Neural cell (in vitro differentiated cells): ENCODE measurements around the gene SLC38A9. TPM values are rescaled to one million over a fixed set of nuclear protein-coding genes. Genes with fewer than 3 reads are reported as not detected.

ENCODE experiments used
- H2AFZ ChIP-seq: fragments of 200-600, 300-800 bp; sonication (generic), shearing (Covaris generic); 2 replicates; pipeline ENCODE4 v1.6.0; 2014; ENCODE audit warnings: low read depth, mild to moderate bottlenecking, antibody characterized with exemption, low read length, moderate library complexity
- H3F3A ChIP-seq: fragments of 200-600 bp; shearing (Covaris generic); 2 replicates; pipeline ENCODE4 v1.6.1; 2016; ENCODE audit warnings: mild to moderate bottlenecking, moderate library complexity, mixed read lengths, antibody characterized with exemption, low read length; ENCODE audit not compliant: insufficient read depth, poor library complexity, severe bottlenecking
- H3K27ac ChIP-seq: fragments of 200-600, 300-800 bp; sonication (generic), shearing (Covaris generic); 2 replicates; pipeline ENCODE4 v1.5.1; 2014; ENCODE audit warnings: mild to moderate bottlenecking, low read length, moderate library complexity
- H3K27me3 ChIP-seq: fragments of 300-800, 200-600 bp; sonication (generic), shearing (Covaris generic); 2 replicates; pipeline ENCODE4 v1.6.0; 2014; ENCODE audit warnings: mild to moderate bottlenecking, low read depth, low read length, moderate library complexity; ENCODE audit not compliant: insufficient read depth
- H3K36me3 ChIP-seq: fragments of 300-800, 200-600 bp; sonication (generic), shearing (Covaris generic); 2 replicates; pipeline ENCODE4 v1.5.1; 2014; ENCODE audit warnings: mild to moderate bottlenecking, antibody characterized with exemption, low read length, moderate library complexity; ENCODE audit not compliant: insufficient read depth
- H3K4me2 ChIP-seq: fragments of 300-800, 200-600 bp; sonication (generic), shearing (Covaris generic); 2 replicates; pipeline ENCODE4 v1.6.0; 2014; ENCODE audit warnings: mild to moderate bottlenecking, low read length
- H3K4me3 ChIP-seq: fragments of 300-800, 200-600 bp; sonication (generic), shearing (Covaris generic); 2 replicates; pipeline ENCODE4 v1.5.1; 2014; ENCODE audit warnings: mild to moderate bottlenecking, low read length, moderate library complexity
- H3K79me2 ChIP-seq: fragments of 200-600 bp; shearing (Covaris generic); replicated peaks from 2 replicates; pipeline ENCODE4 v1.6.0; 2014; ENCODE audit warnings: mild to moderate bottlenecking, low read length, moderate library complexity; ENCODE audit not compliant: insufficient read depth
- H3K9ac ChIP-seq: fragments of 300-800, 200-600 bp; sonication (generic), shearing (Covaris generic); 2 replicates; pipeline ENCODE4 v1.6.1; 2016; ENCODE audit warnings: mild to moderate bottlenecking, low read length, mixed read lengths
- H3K9me2 ChIP-seq: fragments of 200-600 bp; shearing (Covaris generic); 2 replicates; pipeline ENCODE4 v1.6.1; 2016; ENCODE audit warnings: mild to moderate bottlenecking, low read length, mixed read lengths; ENCODE audit not compliant: insufficient read depth
- H3K9me3 ChIP-seq: fragments of 200-600, 300-800 bp; sonication (generic), shearing (Covaris generic); 2 replicates; pipeline ENCODE4 v1.6.1; 2016; ENCODE audit warnings: mild to moderate bottlenecking, mixed run types, low read length, moderate library complexity, mixed read lengths
- H4K20me1 ChIP-seq: fragments of 200-600 bp; shearing (Covaris generic); 2 replicates; pipeline ENCODE4 v1.6.1; 2016; ENCODE audit warnings: mild to moderate bottlenecking, mixed run types; ENCODE audit not compliant: insufficient read depth
- CTCF ChIP-seq: fragments of 450-650 bp; IDR thresholded peaks from 2 replicates; pipeline ENCODE4 v1.5.1; 2014; ENCODE audit warnings: antibody characterized with exemption, mild to moderate bottlenecking, moderate library complexity; ENCODE audit not compliant: poor library complexity, severe bottlenecking
- EP300 ChIP-seq: fragments of 450-650 bp; conservative IDR thresholded peaks from 2 replicates; pipeline ENCODE4 v1.6.1; 2014; ENCODE audit warnings: antibody characterized with exemption, mild to moderate bottlenecking, moderate library complexity; ENCODE audit not compliant: poor library complexity, severe bottlenecking
- EZH2 ChIP-seq: fragments of 200-600, 300-800 bp; shearing (Covaris generic), sonication (generic); IDR thresholded peaks from 2 replicates; pipeline ENCODE4 v1.6.1; 2014; ENCODE audit warnings: antibody characterized with exemption, low read length, borderline replicate concordance, mild to moderate bottlenecking; ENCODE audit not compliant: insufficient read depth, poor library complexity, severe bottlenecking
- MXI1 ChIP-seq: fragments of 450-650 bp; conservative IDR thresholded peaks from 2 replicates; pipeline ENCODE4 v1.6.1; 2014; ENCODE audit warnings: antibody characterized with exemption, mild to moderate bottlenecking; ENCODE audit not compliant: poor library complexity, severe bottlenecking
- POLR2AphosphoS5 ChIP-seq: IDR thresholded peaks from 2 replicates; pipeline ENCODE4 v1.6.1; 2012
- RAD21 ChIP-seq: fragments of 450-650 bp; conservative IDR thresholded peaks from 2 replicates; pipeline ENCODE4 v1.6.1; 2014; ENCODE audit warnings: antibody characterized with exemption, mild to moderate bottlenecking, moderate library complexity
- REST ChIP-seq: IDR thresholded peaks from 2 replicates; pipeline ENCODE4 v1.6.1; 2012; ENCODE audit warnings: borderline replicate concordance
- SMC3 ChIP-seq: fragments of 450-650 bp; conservative IDR thresholded peaks from 2 replicates; pipeline ENCODE4 v1.6.1; 2014; ENCODE audit warnings: antibody characterized with exemption, mild to moderate bottlenecking, moderate library complexity; ENCODE audit not compliant: poor library complexity
- TAF1 ChIP-seq: IDR thresholded peaks from 2 replicates; pipeline ENCODE4 v1.6.1; 2012; ENCODE audit warnings: low read depth
- polyA plus RNA-seq: library from polyadenylated mRNA; depleted of rRNA; stranded (reverse); fragments of >200 nt; gene quantifications from 2 replicates; pipeline ENCODE4 v1.2.3, GENCODE V29; 2014

The SLC38A9 gene
- polyA plus RNA-seq, 1 donor from 2014 or later: 44.5 TPM

GRCh38 chr5:55649963-55650362, 62.2 kb downstream of the SLC38A9 start:
- Histone ChIP-seq H3K27ac (no peak overlapping the region), H3K9ac (no peak overlapping the region), H3F3A (no peaks in the 10 kb centered on the region), H3K9me2 (no peaks in the 10 kb centered on the region), H3K4me3 (no peak overlapping the region), H3K36me3 (no peaks in the 10 kb centered on the region), H3K27me3 (no peaks in the 10 kb centered on the region), H3K79me2 (no peaks in the 10 kb centered on the region), H4K20me1 (no peaks in the 10 kb centered on the region), H2AFZ (no peak overlapping the region), H3K9me3 (no peaks in the 10 kb centered on the region), H3K4me2 (no peak overlapping the region)
- TF ChIP-seq CTCF (no peak), EP300 (no peak), MXI1 (no peak), EZH2 (no peak), TAF1 (no peak), REST (no peak), POLR2AphosphoS5 (no peak), RAD21 (no peak), SMC3 (no peak)

DNA sequence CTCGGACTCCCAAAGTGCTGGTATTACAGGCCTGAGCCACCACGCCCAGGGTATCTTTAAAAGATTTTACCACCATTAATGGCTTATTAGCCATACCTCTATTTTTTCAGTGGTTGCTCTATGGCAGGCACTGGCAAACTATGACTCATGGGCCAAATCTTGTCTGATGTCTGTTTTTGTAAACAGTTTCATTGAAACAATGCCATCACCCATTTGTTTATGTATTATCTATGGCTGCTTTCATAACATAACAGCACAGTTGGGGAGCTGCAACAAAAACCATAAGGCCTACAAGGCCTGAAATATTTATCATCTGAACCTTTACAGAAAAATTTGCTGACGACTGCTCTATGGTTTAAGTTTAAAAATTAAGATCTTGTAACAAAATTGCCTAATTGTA, 66.8 kb downstream of the SLC38A9 start:
- Histone ChIP-seq H3K27me3 (no peaks in the 10 kb centered on the region), H2AFZ (no peak overlapping the region), H3K9me3 (no peaks in the 10 kb centered on the region), H3K36me3 (no peaks in the 10 kb centered on the region), H3K4me2 (no peak overlapping the region), H3K27ac (no peak overlapping the region), H3F3A (no peaks in the 10 kb centered on the region), H3K9ac (no peak overlapping the region), H4K20me1 (no peaks in the 10 kb centered on the region), H3K4me3 (no peak overlapping the region), H3K9me2 (no peaks in the 10 kb centered on the region), H3K79me2 (no peaks in the 10 kb centered on the region)
- TF ChIP-seq EZH2: no peak
- TF ChIP-seq TAF1: no peak
- TF ChIP-seq REST: no peak
- no peak for TF ChIP-seq MXI1
- no peak for TF ChIP-seq CTCF
- no peak for TF ChIP-seq EP300
- TF ChIP-seq POLR2AphosphoS5: no peak
- TF ChIP-seq RAD21: no peak
- TF ChIP-seq SMC3: no peak
